HG02885 (cell line): ENCODE measurements around the gene FIGNL1.
A peak's percentile ranks its signal among the peaks of the same experiment; 100 is the strongest.

Source experiments
- ATAC-seq: cut with Tn5 transposase; IDR thresholded peaks from one replicate; pipeline ENCODE4 v1.9.1; 2021; ENCODE audit warnings: mild to moderate bottlenecking; ENCODE audit not compliant: unreplicated experiment, poor library complexity

The FIGNL1 gene

GRCh38 chr7:50400114-50400513 lies 50.0 kb downstream of the FIGNL1 start:
- no peak for ATAC-seq

- ATAC-seq: no peak
These were observed 50.5 kb downstream of the FIGNL1 start for GRCh38 chr7:50399635-50400034.

- ATAC-seq: no peak
These were observed 50.9 kb downstream of the FIGNL1 start for GRCh38 chr7:50399206-50399605.

- ATAC-seq: peak; percentile 22
These were observed 52.2 kb downstream of the FIGNL1 start for GRCh38 chr7:50397971-50398324.

- peak; percentile 65 for ATAC-seq
These were observed 52.7 kb downstream of the FIGNL1 start for GRCh38 chr7:50397320-50397970.

- peak; percentile 14 for ATAC-seq
These were observed 53.3 kb downstream of the FIGNL1 start for GRCh38 chr7:50396856-50397255.

GRCh38 chr7:50394315-50394714 lies 55.8 kb downstream of the FIGNL1 start:
- ATAC-seq: no peak
